GM21367 (cell line): ENCODE measurements around the gene COL8A1.

Source experiments
- ATAC-seq: cut with Tn5 transposase; IDR thresholded peaks from one replicate; pipeline ENCODE4 v1.9.1; 2021; ENCODE audit not compliant: unreplicated experiment

Gene COL8A1

DNA sequence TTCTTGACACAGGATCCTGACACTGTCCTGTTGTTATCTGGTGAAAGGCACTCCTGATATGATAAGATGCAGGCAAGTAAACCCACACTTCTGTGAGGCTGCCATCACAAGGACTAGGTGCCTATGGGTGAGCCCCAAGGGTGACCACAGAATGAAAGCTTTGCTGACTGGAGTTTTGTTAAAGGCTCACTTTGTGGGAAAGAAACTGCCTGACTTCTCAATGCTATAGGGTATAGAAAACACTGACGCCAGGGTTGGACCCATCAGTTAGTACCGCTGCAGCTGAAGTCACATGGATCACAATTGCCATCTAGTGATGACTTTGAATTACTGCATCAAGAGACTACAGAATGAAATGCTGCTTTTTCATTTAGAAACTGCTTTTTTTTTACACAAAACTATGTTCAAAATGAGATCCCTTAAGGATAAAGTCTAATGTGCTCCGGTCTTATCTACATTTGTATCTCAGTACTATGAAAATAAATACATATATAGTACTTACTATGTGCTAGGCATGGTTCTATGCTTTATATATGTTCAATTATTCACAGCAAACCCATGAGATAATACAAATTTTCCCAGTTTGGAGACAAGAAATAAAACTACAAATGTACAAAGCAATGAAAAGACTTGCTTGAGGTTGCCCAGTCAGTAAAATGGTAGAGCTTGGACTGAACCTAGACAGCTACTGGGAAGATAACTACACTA, 115.0 kb downstream of the COL8A1 start:
- ATAC-seq: peak; percentile 91

DNA sequence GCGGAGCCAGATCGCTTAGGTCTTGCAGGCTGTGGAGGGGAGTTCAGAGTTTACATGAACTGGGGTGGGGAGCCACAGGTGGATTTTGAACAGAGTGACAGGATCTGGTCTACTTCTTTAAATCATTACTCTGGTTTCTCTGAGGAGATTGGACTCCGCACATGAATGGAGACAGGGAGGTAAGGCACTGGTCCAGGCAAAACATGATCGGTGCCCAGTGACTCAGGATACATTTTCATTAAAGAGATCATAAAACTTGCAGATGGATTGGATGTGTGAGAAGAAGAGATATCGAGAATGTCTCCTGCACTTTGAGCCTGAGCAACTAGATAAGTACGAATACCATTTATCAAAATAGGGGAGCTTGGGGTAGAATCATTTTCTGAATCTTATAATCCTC, 117.4 kb downstream of the COL8A1 start:
- no peak for ATAC-seq

DNA sequence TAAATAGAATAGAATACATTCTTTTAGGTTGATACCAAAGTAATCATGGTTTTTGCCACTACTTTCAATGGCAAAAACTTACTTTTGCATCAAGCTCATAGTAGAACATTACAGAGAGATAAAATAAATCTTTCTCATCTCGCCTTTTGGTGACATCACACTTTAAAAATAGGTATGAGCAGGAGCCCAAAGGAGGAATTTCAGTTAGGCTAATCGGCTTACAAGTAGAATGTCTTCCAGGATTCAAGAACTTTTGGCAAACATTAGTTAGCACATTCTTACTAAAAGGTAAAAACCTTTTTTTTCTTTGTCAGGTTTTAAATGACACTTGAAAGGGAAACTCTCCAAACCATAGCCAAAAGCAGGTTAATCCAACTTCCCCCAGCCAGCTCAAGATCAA, 119.6 kb downstream of the COL8A1 start:
- no peak for ATAC-seq

DNA sequence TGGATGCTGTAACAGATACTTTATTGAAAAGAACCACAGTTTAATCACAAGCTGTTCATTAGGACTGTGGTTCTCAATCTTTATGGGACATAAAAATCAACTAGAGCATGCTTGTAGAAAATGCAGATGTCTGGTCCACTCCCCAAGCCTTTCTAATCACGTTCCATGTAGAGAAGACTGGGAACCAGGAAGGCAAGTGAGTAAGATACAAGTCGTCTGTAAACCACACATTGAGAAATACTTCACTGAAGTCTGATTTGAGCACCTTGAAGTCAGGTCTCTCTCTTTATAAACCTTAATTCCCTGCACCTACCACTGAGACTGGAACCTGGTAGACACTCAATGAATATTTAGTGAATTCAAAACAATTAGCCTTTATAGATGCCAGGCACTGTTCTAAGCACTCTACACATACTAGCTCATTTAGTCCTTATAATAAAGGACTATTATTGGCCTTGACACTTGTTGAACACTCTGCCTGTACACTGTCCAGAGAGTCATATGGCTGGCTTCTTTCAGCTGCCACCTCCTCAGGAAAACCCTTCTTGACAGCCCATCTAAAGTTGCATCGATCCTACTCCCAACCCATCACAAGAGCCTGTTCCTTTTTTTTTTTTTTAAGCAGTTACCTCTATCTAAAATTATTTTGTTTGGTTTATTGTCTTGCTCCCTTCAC, 120.2 kb downstream of the COL8A1 start:
- no peak for ATAC-seq

DNA sequence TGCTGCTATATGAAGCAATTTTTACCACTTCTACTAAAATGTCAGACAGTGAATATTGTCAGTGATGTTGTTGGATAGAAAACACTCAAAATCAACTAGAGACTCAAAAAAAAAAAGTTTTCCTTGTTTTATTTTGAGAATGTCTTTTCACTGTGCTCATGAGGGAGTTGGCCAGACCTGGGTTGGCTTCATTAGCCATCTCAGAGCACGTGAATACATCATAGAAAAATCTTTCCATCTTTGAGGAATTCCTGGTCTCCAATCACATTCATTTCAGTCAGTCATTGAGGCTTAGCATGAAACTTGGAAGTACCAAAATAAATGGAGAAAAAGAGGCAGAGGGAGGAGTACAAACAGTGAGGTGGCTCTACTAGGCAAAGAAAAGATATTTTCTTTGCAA, 121.6 kb downstream of the COL8A1 start:
- ATAC-seq: no peak

DNA sequence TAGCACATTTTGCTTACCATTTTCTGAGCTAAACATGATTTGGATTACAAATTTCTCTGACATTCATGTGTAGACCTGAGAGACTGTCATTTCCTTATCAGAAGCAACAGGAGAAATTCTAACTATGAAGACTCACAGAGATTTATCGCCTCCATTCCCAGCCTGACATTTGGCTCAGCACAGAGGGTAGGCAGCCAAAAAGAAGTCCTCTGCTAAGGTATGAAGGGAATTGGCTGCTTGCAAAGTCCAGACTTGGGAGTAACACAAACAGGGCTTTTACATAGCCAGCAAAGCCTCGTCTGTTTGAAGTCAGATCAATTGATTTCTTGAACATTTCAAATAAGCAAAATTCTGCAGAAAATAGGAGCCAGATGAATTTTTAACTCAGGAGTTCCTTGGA, 122.2 kb downstream of the COL8A1 start:
- no peak for ATAC-seq

DNA sequence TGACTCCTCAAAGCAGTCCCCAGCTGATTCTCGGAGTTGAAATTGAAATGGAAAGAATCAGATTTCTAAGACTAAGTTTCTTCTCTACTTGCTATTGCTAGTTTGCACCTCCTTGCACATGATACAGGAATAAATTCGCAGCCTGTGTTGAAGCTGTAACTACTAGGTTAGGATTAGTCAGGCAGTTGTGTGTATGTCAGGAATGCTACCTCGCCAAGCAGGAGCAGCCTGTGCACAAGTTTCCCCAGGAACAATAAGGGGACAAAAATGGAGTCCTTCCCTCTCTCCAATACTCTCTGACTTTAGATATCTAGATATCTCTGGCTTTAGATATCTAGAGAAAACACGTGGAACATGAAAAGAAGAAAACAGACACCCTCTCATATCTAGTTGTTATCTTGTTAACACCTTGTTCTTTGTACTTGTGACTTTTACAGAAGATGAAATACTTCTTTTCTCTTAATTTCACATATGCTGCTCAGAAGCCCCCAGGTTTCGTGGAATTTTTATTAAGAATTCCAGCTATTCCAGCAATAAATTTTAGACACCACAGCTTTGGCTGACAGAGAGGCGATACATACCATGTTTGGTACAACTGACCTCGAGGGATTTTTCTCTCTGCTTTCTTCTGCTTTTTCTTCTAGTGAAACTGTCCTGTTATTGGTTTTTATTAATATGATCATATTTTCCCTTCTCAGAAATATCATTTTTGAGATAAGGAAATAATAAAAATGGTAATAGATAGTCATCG, 123.2 kb downstream of the COL8A1 start:
- no peak for ATAC-seq

DNA sequence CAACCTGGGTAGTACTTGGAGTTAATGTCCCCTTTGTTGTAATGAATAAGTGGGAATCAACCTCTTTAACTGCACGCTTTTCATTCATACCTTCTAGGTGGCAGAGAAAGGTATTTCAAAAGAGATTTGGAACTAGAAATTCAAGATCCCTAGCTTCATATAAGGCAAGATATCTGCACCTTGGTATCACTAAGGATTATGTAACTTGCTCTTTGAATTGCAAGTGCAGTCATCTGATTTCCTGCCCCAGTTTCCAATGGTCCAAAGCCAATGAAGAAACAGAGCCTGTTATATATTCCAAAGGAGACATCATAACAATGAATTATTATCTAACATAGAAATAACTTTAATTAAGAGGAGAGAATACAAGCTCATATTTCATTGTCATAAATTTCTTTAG, 124.5 kb downstream of the COL8A1 start:
- no peak for ATAC-seq

DNA sequence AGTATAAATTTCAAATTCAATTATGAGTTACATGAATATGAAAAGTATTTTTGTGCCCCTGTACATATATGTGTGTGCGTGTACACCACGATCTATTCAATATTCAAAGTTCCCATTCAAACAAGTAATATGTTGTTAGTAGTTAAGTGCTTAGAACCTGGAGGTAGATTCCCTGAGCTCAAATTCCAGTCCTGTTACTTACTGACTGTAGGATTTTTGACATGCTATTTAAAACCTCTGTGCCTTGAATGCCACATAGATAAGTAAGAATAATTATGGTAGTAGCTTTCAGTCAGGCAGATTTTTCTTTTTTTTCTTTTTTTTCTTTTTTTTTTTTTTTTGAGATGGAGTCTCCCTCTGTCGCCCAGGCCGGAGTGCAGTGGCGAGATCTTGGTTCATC, 126.0 kb downstream of the COL8A1 start:
- ATAC-seq: no peak

DNA sequence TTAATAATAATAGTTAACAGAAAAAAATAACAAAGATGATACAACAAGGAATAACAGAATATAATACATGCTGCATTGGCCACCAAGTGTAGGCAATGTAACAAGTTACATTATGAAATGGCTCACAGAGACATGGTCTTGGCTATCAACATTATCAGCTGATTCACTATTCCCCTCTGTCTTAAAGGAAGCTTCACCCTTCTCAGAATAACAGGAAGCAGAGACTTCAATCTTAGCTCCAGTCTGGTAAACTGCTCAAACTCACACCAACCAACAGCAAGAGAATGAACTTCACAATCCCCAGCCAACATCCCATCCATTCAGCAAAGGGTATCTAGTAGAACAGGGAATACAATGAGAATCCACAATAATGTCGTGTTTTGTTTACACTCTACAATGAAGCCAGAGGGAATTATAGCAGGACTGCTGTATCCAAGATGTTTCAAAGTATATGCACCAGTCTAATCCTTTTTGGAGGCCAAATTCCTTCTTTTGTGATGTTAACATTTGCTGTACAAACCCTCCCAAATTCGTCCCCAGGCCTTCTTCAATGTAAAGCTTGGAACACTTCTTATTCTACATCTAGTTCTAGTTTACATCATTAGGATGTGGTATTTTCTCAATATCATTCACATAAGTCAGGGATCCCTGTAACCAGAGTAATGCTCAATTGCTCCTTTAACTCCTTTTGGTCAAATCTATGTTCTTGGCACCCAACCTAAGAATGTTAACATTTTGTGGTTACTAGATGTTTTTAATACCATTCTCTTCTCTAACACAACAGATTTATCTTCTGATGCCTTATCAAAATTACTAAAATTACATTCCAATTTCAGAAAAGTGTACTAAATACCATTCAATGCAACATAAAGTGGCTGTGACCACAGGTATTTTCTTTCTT, 126.9 kb downstream of the COL8A1 start:
- no peak for ATAC-seq

DNA sequence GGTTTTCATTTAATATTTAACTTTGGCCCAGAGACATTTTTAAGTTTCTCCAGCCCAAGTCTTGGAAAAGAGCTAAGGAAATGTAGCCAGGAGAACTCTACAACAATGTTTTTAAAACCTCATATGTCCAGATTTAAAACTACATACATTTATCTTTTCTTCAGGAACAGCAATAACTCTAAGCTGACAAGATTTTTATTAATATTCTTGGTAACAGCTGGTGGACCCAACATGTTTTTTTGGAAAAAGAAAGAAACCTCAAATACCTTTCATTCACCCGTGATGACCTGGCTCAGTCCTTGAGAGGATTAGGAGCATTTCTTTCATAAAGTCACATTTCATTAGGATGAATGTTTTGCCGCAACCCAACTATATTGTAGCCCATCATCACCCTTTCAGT, 128.9 kb downstream of the COL8A1 start:
- ATAC-seq: no peak

DNA sequence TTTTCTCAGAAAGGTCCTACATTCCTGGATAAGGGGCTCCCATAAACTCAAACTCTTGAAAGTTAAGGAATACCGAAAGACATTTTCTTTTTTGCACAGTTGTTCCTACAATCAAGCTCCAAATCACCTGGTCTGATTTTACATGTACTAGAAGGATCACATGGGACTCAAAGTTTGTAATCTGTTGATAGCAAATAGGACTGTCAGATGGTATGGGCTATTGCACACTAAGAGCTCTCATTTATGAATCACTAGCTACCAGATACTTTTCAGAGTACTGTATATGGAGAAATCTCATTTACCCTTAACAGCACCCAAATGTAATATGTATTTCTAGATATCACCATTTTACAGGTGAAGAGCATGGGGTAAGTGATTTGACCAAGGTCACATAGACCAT, 129.7 kb downstream of the COL8A1 start:
- ATAC-seq: no peak

DNA sequence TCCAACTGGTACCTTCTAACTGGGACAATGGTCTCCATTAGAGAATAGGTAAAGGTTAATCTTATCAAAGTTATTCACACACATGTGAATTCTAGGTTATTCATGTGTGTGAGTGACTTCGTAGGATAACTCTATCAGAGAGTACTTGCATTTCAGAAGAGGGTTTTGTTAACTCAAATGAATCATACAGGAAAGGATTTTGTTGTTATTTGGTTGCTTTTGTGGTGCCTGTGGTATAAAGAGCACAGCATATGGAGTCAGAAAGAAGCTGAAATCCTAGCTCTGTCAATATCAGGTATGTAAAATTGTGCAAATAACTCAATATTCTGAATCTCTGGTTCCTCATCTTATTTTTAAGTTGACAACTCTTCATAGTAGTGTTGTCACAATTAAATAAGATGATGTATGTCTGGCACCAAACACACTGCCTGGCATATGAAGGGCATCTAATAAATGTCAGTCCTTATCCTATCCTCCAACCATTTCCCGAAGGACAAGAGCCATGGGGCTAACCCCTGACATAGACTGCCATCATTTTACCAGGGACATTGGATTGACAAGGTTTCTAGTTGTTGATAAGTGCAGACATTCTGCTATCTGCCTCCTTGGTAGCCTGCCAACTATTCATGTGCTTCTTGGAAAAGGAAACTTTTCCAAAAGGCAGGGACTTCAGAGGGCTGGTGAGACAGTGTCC, 130.6 kb downstream of the COL8A1 start:
- no peak for ATAC-seq

DNA sequence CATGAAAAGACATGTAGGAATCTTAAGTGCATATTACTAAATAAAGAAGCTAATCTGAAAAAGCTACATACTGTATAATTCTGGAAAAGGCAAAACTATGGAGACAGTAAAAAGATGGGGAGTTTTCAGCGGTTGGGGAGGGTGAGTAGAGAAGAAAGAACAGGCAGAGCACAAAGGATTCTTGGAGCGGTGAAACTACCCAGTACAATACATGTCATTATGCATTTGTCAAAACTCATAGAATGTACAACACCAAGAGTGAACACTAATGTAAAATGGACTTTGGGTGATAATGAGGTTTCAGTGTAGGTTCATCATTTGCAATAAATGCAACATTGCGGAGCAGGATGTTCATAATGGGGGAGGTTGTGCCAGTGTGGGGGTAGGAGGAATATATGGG, 133.8 kb downstream of the COL8A1 start:
- no peak for ATAC-seq

DNA sequence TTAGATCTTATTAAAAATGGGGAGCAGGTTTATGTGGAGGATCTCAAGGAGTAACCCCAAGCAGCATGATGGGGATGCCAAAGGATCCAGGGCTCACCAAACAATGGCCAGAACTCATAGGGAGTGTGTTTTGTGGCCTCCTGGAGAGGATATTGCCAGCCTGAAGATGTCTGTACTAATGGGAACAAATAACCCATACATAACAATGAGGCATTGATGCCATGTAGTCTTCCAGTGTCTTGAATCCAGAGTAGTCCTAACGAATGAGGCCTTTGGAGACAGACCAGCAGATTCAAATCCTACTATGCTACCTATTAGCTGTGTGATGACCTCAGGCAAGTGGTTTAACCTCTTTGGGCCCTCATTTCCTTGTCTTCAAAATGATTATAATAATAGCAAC, 134.3 kb downstream of the COL8A1 start:
- no peak for ATAC-seq

DNA sequence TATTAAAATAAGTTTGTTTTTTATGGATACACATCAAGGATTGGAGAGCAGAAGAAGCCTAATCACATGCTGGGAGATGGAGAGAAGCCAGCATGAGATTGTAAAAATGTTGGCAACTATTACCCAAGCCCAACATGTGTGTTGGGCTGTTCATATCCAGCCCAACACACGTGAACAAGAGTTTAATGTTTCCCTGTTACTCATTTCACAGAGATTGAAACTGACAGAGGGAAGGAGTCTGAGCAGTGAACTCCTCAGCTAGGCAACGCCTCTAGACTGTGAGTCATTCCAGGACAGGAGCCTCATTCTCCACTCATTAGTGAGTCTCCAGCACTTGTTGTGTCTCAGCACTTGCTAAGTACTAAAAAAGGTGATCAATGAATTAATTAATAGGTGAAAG, 136.1 kb downstream of the COL8A1 start:
- peak; percentile 88 for ATAC-seq

DNA sequence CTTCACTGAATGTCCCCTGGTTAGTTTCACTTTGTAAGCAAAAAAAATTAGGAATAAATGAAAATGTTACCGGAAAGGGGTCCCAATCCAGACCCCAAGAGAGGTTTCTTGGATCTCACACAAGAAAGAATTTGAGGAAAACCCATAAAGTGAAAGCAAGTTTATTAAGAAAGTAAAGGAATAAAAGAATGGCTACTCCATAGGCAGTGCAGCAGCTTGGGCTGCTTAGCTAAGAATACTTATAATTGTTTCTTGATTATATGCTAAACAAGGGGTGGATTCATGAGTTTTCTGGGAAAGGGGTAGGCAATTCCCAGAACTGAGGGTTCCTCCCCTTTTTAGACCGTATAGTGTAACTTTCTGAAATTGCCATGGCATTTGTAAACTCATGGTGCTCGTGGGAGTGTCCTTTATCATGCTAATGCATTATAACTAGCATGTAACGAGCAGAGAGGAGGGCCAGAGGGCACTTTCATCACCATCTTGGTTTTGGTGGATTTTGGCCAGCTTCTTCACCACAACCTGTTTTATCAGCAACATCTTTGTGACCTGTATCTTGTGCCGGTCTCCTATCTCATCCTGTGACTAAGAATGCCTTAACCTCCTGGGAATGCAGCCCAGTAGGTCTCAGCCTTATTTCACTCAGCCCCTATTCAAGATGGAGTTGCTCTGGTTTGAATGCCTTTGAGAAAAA, 138.3 kb downstream of the COL8A1 start:
- no peak for ATAC-seq

DNA sequence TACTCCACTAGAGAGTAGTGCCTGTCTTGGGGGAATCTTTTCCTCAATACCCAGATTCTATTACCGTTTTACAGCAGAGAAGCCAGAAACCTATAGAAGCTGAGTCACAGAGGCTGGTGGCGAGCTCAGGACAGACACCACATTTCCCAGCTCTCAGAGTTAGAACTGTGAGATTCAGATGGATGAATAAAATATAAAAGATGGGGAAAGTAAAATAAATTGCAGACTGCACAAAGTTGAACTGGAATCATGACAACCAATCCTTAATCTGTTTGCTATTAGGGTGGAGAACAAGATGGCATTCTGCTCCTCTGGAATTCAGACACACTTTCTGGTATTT, 138.8 kb downstream of the COL8A1 start:
- ATAC-seq: no peak

DNA sequence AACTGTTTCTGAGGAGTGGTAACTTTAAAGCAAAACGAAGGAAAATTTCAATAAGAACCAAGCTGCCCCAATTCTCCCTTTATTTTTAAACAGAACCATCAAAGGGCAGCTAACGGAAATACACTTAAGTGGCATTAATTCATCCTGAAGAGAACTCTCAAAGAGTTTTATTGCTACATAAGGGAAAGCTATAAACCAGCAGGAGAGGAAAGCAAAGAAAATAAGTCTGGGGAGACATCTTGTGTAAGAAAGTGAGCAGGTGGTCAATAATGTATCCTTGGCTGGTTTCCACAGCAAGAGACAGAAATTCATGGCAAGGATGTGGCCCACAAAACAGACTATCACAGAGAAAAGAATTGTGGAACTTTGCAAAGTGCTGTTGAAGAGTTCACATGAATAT, 139.3 kb downstream of the COL8A1 start:
- ATAC-seq: no peak

DNA sequence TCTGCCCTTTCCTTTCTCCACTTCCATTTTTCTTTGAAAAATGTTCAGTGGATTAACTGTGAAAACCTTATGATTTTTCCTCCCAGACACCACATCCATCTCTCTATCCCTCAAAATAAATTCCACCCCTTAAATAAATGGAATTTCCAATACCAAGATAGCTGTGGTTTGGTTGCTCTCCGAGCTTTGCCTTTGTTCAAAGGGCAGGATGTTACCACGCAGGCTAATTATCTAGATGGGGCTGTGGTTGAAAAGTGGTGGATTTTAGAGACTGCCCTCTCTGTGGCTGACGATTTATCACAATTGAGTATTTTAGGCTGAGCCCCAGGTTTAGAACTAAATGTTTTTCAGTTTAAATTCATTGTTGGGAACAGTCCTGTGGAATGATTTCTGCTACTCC, 142.4 kb downstream of the COL8A1 start:
- ATAC-seq: no peak
